Heart left ventricle (tissue), 16 donors: ENCODE measurements around the gene ACD. TPM values are rescaled to one million over a fixed set of nuclear protein-coding genes. Genes with fewer than 3 reads are reported as not detected.

Source experiments
- ATAC-seq, 4 donors: fragments of 200-7000 bp; cut with Tn5 transposase; one replicate each; pipeline ENCODE4 v1.9.1; 2020 to 2022; ENCODE audit warnings: moderate library complexity in 4 of 4, mild to moderate bottlenecking in 3 of 4, moderate number of reproducible peaks in 1 of 4
- DNase-seq, 5 donors: peaks; one replicate each; pipeline ENCODE4 v3.0.0-alpha.2; 2020
- H3K27ac ChIP-seq, 12 donors: fragments of 200-600 bp; sonication (generic) in 4 of 12; one replicate each; pipeline versions ENCODE4 v1.5.0 to v1.8.0; 2016 to 2022; ENCODE audit warnings: mild to moderate bottlenecking in 2 of 12
- H3K27me3 ChIP-seq, 9 donors: fragments of 200-600 bp; sonication (generic) in 2 of 9; one replicate each; pipeline versions ENCODE4 v1.5.1 to v1.8.0; 2016 to 2022; ENCODE audit warnings: mild to moderate bottlenecking in 3 of 9
- H3K36me3 ChIP-seq, 9 donors: fragments of 200-600 bp; sonication (generic) in 2 of 9; one replicate each; pipeline versions ENCODE4 v1.5.0 to v1.8.0; 2018 to 2022; ENCODE audit warnings: mild to moderate bottlenecking in 2 of 9
- H3K4me1 ChIP-seq, 12 donors: fragments of 200-600 bp; sonication (generic) in 4 of 12; one replicate each; pipeline versions ENCODE4 v1.5.0 to v1.8.0; 2016 to 2022; ENCODE audit warnings: mild to moderate bottlenecking in 3 of 12
- H3K4me3 ChIP-seq, 12 donors: fragments of 200-600 bp; sonication (generic) in 4 of 12; one replicate each; pipeline versions ENCODE4 v1.5.0 to v1.8.0; 2017 to 2022; ENCODE audit warnings: mild to moderate bottlenecking in 9 of 12, moderate library complexity in 4 of 12
- H3K9me3 ChIP-seq, 12 donors: fragments of 200-600 bp; sonication (generic) in 4 of 12; one replicate each; pipeline versions ENCODE4 v1.5.0 to v1.8.0; 2016 to 2022; ENCODE audit warnings: mild to moderate bottlenecking in 1 of 12
- POLR2A ChIP-seq, 2 donors: fragments of 450-650 bp; IDR thresholded peaks; one replicate each; pipeline ENCODE4 v1.6.1; 2017; ENCODE audit warnings: antibody characterized with exemption in 2 of 2, mild to moderate bottlenecking in 2 of 2, moderate library complexity in 2 of 2
- WGBS, 4 donors: extraction: QIAGEN DNeasy Blood & Tissue Kit in 2 of 4; methylation state at CpG; one replicate each; pipeline versions ENCODE4 v1.1.5 to v1.1.7; 2013 to 2018; 5-methylcytosine and 5-hydroxymethylcytosine counted together
- intact Hi-C, 10 donors: fragments of 100-400 bp; cut with DNase I; formaldehyde crosslinking; loops; one replicate each; pipeline versions ENCODE4 v1.11.1 to v1.14.2; 2022
- polyA plus RNA-seq, 2 donors: library from polyadenylated mRNA; stranded (reverse); fragments of 200-250 nt; gene quantifications; one replicate each; pipeline ENCODE4 v1.2.3, GENCODE V29; 2013
- total RNA-seq, 9 donors: library from RNA; depleted of rRNA in 2 of 9; stranded (reverse); fragments of >200 nt in 2 of 9; fragmentation: NEBNext Ultra II Directional in 3 of 9; extraction: Animal tissue kit (Norgen Biotek cat#: 25700) in 3 of 9; gene quantifications; one replicate each; pipeline versions ENCODE4 v1.1.0 to v1.2.4, GENCODE V29; 2016 to 2023
- TF ChIP-seq, protein P1 (sequence below), 12 donors: fragments of 200-600 bp; sonication (generic) in 4 of 12; IDR thresholded peaks; one replicate each; pipeline versions ENCODE4 v1.5.0 to v1.8.0; 2018 to 2022; ENCODE audit warnings: antibody characterized with exemption in 12 of 12, mild to moderate bottlenecking in 5 of 12
- donor health status: ischemic (EF 13 %, LVEDD 7.1; RV severe dilation, severe dysfunction).
- donor health status: healthy with polysubstance abuse.
- donor health status: DM: no; HTN: yes; CAD: no.
- donor health status: DM: no; HTN: no; CAD: no.
- donor health status: ischemic (EF 25% LVEDD 6.9; RV normal size, moderate dysfunction).
- donor health status: ischemic (EF 25% LVEDD 5.7; RV mildly dilated, moderate dysfunction).
- donor health status: healthy.
- donor health status: DM: yes; HTN: yes; CAD: no.
- donor health status: ischemic (EF 35%, LVEDD 5.7; RV mildly dilated, moderate dysfunction).
- donor health status: nonischemic (EF 11% LVEDD 7.7; RV severe dilation, severe dysfunction).
- donor health status: DM: yes; HTN: yes; CAD: no.
- donor health status: PGD.
- donor health status: ischemic (EF 29% LVEDD 5.4; RV normal size, mild dysfunction).
- donor health status: nonischemic (EF 23%, LVEDD 6.1; RV moderate dilation, normal function).

The ACD gene
- total and polyA plus RNA-seq, 11 donors, result 6.2 to 19.9 (median 9.5) TPM

- H3K4me1 ChIP-seq, result peaks cover 8 to 51% (median 32%) of the 10 kb centered on the region in 12 donors
- ATAC-seq (no peak), DNase-seq (peak in 1 of 5 donors; percentile 60)
- H3K27ac ChIP-seq, result peak overlapping the region in 6 of 12 donors; percentile 61 to 91 (median 78)
- WGBS, 4 donors, result 27 to 41% (median 33%) methylated on average over 4 of the region's 4 CpGs
- no peaks in the 10 kb centered on the region for H3K27me3 ChIP-seq
- H3K4me3 ChIP-seq, result no peak overlapping the region
- peaks cover 0 to 7% (median 0%) of the 10 kb centered on the region in 9 donors for H3K36me3 ChIP-seq
- TF ChIP-seq, protein P1, sequence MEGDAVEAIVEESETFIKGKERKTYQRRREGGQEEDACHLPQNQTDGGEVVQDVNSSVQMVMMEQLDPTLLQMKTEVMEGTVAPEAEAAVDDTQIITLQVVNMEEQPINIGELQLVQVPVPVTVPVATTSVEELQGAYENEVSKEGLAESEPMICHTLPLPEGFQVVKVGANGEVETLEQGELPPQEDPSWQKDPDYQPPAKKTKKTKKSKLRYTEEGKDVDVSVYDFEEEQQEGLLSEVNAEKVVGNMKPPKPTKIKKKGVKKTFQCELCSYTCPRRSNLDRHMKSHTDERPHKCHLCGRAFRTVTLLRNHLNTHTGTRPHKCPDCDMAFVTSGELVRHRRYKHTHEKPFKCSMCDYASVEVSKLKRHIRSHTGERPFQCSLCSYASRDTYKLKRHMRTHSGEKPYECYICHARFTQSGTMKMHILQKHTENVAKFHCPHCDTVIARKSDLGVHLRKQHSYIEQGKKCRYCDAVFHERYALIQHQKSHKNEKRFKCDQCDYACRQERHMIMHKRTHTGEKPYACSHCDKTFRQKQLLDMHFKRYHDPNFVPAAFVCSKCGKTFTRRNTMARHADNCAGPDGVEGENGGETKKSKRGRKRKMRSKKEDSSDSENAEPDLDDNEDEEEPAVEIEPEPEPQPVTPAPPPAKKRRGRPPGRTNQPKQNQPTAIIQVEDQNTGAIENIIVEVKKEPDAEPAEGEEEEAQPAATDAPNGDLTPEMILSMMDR (IDR thresholded peaks at IDR 0.05), result no peak
- no peak for TF ChIP-seq POLR2A (IDR thresholded peaks at IDR 0.05)
- H3K9me3 ChIP-seq, result no peaks in the 10 kb centered on the region
- intact Hi-C loops, result loop anchor here in 9 of 10 donors (2.0 to 10.0 kb wide), 14 partner anchors 45 to 392 kb away; partner anchors contain the start of genes RANBP10 (in 7 of the 9), TSNAXIP1 (in 7 of the 9), GFOD2 (in 4 of the 9) and DDX28 (in 1 of the 9)
Observed at GRCh38 chr16:67672306-67672705, 12.2 kb upstream of the ACD start.

DNA sequence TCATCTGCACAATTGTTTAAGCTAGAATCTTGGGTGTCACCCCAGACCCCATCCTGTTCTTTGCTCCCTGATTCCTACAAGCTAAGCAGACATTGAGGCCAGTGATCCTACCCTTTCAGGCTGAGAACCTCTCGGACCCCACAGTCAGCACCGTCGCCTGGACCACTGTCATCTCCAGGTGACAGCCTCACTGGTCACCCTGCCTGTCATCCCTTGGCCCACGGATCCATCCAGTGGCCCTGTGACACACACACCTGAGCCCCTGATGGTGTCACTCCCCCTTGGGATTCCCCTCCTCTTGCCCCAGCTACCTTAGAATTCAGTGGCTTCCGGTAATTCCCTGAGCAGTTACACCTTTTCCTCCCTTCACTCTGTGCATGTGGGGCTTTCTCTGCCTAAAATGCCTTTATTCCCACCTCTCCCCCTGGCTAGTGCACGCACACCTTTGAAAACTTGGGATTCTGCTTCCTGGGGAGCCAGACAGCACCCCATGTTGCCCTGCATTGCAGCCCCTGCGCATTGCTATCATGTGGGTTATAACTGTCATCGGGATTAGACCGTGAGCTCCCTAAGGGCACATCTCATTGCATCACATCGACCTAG, 9.5 kb upstream of the ACD start:
- H3K4me1 ChIP-seq, result peaks cover 12 to 55% (median 44%) of the 10 kb centered on the region in 12 donors
- 91 to 94% (median 93%) methylated on average over 10 of the region's 10 CpGs for WGBS, 4 donors
- intact Hi-C loops, result loop anchor here (2.0 to 10.0 kb wide), 18 partner anchors 48 to 395 kb away; partner anchors contain the start of genes CTCF (in 4 of the 10), GFOD2 (in 4 of the 10), RANBP10 (in 4 of the 10) and TSNAXIP1 (in 4 of the 10)

GRCh38 chr16:67668495-67669157, 8.6 kb upstream of the ACD start:
- H3K27me3 ChIP-seq, result no peaks in the 10 kb centered on the region
- H3K4me1 ChIP-seq, result peaks cover 9 to 46% (median 34%) of the 10 kb centered on the region in 12 donors
- H3K4me3 ChIP-seq, result no peak overlapping the region
- no peaks in the 10 kb centered on the region for H3K9me3 ChIP-seq
- 76 to 98% (median 88%) methylated on average over 3 to 6 of the region's 6 CpGs for WGBS, 4 donors
- DNase-seq (peak in 1 of 5 donors; percentile 27), ATAC-seq (no peak)
- TF ChIP-seq, protein P1 (IDR thresholded peaks at IDR 0.05), result peak in 1 of 12 donors; percentile 22
- TF ChIP-seq POLR2A (IDR thresholded peaks at IDR 0.05), result no peak
- peak overlapping the region in 4 of 12 donors; percentile 87 to 94 (median 91) for H3K27ac ChIP-seq
- intact Hi-C loops, result loop anchor here in 9 of 10 donors (1.0 to 10.0 kb wide), 8 partner anchors 106 to 166 kb away; partner anchors contain the start of gene CTCF (in 4 of the 9)
- peaks cover 0 to 3% (median 0%) of the 10 kb centered on the region in 9 donors for H3K36me3 ChIP-seq

More for the DNA sequence above, 9.5 kb upstream of the ACD start:
- DNase-seq (peak in 1 of 5 donors; percentile 22), ATAC-seq (no peak)
- Histone ChIP-seq H3K27ac (no peak overlapping the region), H3K36me3 (no peaks in the 10 kb centered on the region), H3K9me3 (no peaks in the 10 kb centered on the region), H3K27me3 (no peaks in the 10 kb centered on the region), H3K4me3 (no peak overlapping the region)
- TF ChIP-seq, protein P1 (IDR thresholded peaks at IDR 0.05), result no peak
- TF ChIP-seq POLR2A (IDR thresholded peaks at IDR 0.05), result no peak
